Astrocyte (in vitro differentiated cells and primary cell): ENCODE measurements around the gene RNU6-7. TPM values are rescaled to one million over a fixed set of nuclear protein-coding genes. Genes with fewer than 3 reads are reported as not detected.

Source experiments
- DNase-seq: peaks from one replicate; pipeline ENCODE4 v3.0.0-alpha.2; 2010; ENCODE audit warnings: low read depth
- FAIRE-seq: peaks from 2 replicates; lab custom pipeline; 2011; peaks lifted over from hg19 to GRCh38; lab: Jason Lieb, UNC
- H2AFZ ChIP-seq: 2 replicates; pipeline ENCODE4 v1.6.0; 2012; ENCODE audit warnings: low read depth, low read length, inconsistent platforms
- H3K27ac ChIP-seq: 2 replicates; pipeline ENCODE4 v1.5.1; 2011; ENCODE audit warnings: low read depth, low read length, inconsistent platforms
- H3K27me3 ChIP-seq: 2 replicates; pipeline ENCODE4 v1.6.0; 2011; ENCODE audit warnings: low read length, inconsistent platforms; ENCODE audit not compliant: insufficient read depth
- H3K36me3 ChIP-seq: 2 replicates; pipeline ENCODE4 v1.5.1; 2011; ENCODE audit warnings: low read length, inconsistent platforms; ENCODE audit not compliant: insufficient read depth
- H3K4me1 ChIP-seq: 2 replicates; pipeline ENCODE4 v1.5.1; 2011; ENCODE audit warnings: low read length, inconsistent platforms; ENCODE audit not compliant: insufficient read depth
- H3K4me2 ChIP-seq: 2 replicates; pipeline ENCODE4 v1.6.0; 2012; ENCODE audit warnings: low read length, inconsistent platforms
- H3K4me3 ChIP-seq: 2 replicates; pipeline ENCODE4 v1.5.1; 2011; ENCODE audit warnings: low read depth, mild to moderate bottlenecking, low read length, inconsistent platforms; ENCODE audit not compliant: insufficient read depth
- H3K79me2 ChIP-seq: 2 replicates; pipeline ENCODE4 v1.6.0; 2012; ENCODE audit warnings: mild to moderate bottlenecking, low read length, inconsistent platforms; ENCODE audit not compliant: insufficient read depth
- H3K9ac ChIP-seq: 2 replicates; pipeline ENCODE4 v1.6.0; 2012; ENCODE audit warnings: mild to moderate bottlenecking, low read length, inconsistent platforms
- H3K9me3 ChIP-seq: 2 replicates; pipeline ENCODE4 v1.5.1; 2012; ENCODE audit warnings: low read depth, mild to moderate bottlenecking, low read length, inconsistent platforms; ENCODE audit not compliant: insufficient read depth
- H4K20me1 ChIP-seq: 2 replicates; pipeline ENCODE4 v1.6.0; 2012; ENCODE audit warnings: low read length, inconsistent platforms; ENCODE audit not compliant: insufficient read depth
- H3K27ac Mint-ChIP-seq: one replicate; pipeline ENCODE4 v1.8.0; 2021; ENCODE audit warnings: mild to moderate bottlenecking, mixed read lengths; ENCODE audit not compliant: unreplicated experiment
- H3K27me3 Mint-ChIP-seq: one replicate; pipeline ENCODE4 v1.8.0; 2021; ENCODE audit warnings: low read depth, mixed read lengths; ENCODE audit not compliant: unreplicated experiment
- H3K36me3 Mint-ChIP-seq: one replicate; pipeline ENCODE4 v1.8.0; 2021; ENCODE audit warnings: low read depth, mixed read lengths; ENCODE audit not compliant: unreplicated experiment
- H3K4me1 Mint-ChIP-seq: one replicate; pipeline ENCODE4 v1.8.0; 2021; ENCODE audit warnings: low read depth, mixed read lengths; ENCODE audit not compliant: unreplicated experiment
- H3K4me3 Mint-ChIP-seq: one replicate; pipeline ENCODE4 v1.8.0; 2021; ENCODE audit warnings: mild to moderate bottlenecking, moderate library complexity, mixed read lengths; ENCODE audit not compliant: unreplicated experiment
- H3K9me3 Mint-ChIP-seq: one replicate; pipeline ENCODE4 v1.8.0; 2021; ENCODE audit warnings: mild to moderate bottlenecking, mixed read lengths; ENCODE audit not compliant: unreplicated experiment
- EZH2 ChIP-seq: IDR thresholded peaks from 2 replicates; pipeline ENCODE4 v1.6.1; 2012; ENCODE audit warnings: mild to moderate bottlenecking, low read length, inconsistent platforms; ENCODE audit not compliant: insufficient read depth
- total RNA-seq: library from RNA; stranded (reverse); gene quantifications from 2 replicates; pipeline ENCODE4 v1.2.1, GENCODE V29; 2021
- TF ChIP-seq, protein P1 (sequence below): IDR thresholded peaks from 2 replicates; pipeline ENCODE4 v1.5.1; 2011; ENCODE audit warnings: low read depth, mild to moderate bottlenecking, inconsistent platforms, low read length, moderate library complexity; ENCODE audit not compliant: insufficient read depth

The RNU6-7 gene
- total RNA-seq, 1 donor from 2014 or later, result not detected

DNA sequence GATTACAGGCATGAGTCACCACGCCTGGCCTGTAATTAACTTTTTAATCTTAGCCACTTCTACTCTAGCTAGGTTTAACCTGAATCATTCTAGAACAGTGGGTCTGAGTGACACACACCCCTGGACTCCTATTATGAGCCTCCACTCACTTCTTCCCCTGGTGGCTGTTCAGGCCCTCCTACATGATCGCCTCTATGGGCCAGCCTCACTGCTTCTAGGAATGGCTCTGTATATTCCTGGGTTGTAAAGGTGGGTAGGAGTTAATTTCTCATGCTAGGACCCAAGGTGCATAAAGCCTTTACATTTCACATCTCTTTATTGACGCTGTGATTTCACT is 9.2 kb downstream of the RNU6-7 start:
- Histone ChIP-seq H3K9me3 (no peaks in the 10 kb centered on the region), H4K20me1 (no peaks in the 10 kb centered on the region), H3K27me3 (no peaks in the 10 kb centered on the region), H3K4me1 (no peaks in the 10 kb centered on the region), H3K27ac (no peak overlapping the region), H3K4me2 (no peak overlapping the region), H3K4me3 (no peak overlapping the region), H3K79me2 (no peaks in the 10 kb centered on the region), H3K9ac (no peak overlapping the region), H2AFZ (no peak overlapping the region), H3K36me3 (no peaks in the 10 kb centered on the region)
- DNase-seq, result no peak
- Mint-ChIP-seq H3K36me3 (no peaks in the 10 kb centered on the region), H3K27ac (no peak overlapping the region), H3K9me3 (no peaks in the 10 kb centered on the region), H3K27me3 (no peaks in the 10 kb centered on the region), H3K4me3 (no peak overlapping the region), H3K4me1 (no peaks in the 10 kb centered on the region)
- TF ChIP-seq, protein P1, sequence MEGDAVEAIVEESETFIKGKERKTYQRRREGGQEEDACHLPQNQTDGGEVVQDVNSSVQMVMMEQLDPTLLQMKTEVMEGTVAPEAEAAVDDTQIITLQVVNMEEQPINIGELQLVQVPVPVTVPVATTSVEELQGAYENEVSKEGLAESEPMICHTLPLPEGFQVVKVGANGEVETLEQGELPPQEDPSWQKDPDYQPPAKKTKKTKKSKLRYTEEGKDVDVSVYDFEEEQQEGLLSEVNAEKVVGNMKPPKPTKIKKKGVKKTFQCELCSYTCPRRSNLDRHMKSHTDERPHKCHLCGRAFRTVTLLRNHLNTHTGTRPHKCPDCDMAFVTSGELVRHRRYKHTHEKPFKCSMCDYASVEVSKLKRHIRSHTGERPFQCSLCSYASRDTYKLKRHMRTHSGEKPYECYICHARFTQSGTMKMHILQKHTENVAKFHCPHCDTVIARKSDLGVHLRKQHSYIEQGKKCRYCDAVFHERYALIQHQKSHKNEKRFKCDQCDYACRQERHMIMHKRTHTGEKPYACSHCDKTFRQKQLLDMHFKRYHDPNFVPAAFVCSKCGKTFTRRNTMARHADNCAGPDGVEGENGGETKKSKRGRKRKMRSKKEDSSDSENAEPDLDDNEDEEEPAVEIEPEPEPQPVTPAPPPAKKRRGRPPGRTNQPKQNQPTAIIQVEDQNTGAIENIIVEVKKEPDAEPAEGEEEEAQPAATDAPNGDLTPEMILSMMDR, result no peak
- no peak for TF ChIP-seq EZH2
- no peak for FAIRE-seq

DNA sequence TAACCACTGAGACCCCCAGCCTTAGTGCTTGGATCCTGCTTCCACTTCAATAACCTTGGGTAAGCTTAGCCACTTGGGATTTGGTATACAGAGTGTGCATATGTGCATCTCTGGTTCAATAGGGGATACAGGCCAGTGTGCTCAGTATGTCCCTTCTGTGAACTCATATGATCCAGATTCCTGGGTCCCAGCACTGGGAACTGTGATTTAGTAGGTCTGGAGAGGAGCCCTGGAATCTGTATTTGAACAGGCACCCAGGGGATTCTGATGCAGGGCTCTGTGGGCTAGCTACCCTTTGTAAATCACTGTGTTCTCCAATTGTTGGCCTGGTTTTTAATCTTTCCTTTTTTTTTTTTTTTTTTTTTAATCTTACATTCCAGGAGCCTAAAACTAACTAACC is 11.0 kb downstream of the RNU6-7 start:
- H3K9ac ChIP-seq, result no peak overlapping the region
- no peaks in the 10 kb centered on the region for H3K36me3 ChIP-seq
- no peak overlapping the region for H3K27ac ChIP-seq
- H3K27me3 Mint-ChIP-seq, result no peaks in the 10 kb centered on the region
- H2AFZ ChIP-seq, result no peak overlapping the region
- no peaks in the 10 kb centered on the region for H3K79me2 ChIP-seq
- H4K20me1 ChIP-seq, result no peaks in the 10 kb centered on the region
- H3K4me3 Mint-ChIP-seq, result no peak overlapping the region
- H3K36me3 Mint-ChIP-seq, result no peaks in the 10 kb centered on the region
- no peak overlapping the region for H3K4me3 ChIP-seq
- DNase-seq, result no peak
- H3K27ac Mint-ChIP-seq, result no peak overlapping the region
- no peak for FAIRE-seq
- H3K9me3 ChIP-seq, result no peaks in the 10 kb centered on the region
- H3K4me1 ChIP-seq, result no peaks in the 10 kb centered on the region
- H3K27me3 ChIP-seq, result no peaks in the 10 kb centered on the region
- H3K9me3 Mint-ChIP-seq, result no peaks in the 10 kb centered on the region
- H3K4me1 Mint-ChIP-seq, result no peaks in the 10 kb centered on the region
- no peak overlapping the region for H3K4me2 ChIP-seq
- no peak for TF ChIP-seq EZH2
- TF ChIP-seq, protein P1, result no peak

DNA sequence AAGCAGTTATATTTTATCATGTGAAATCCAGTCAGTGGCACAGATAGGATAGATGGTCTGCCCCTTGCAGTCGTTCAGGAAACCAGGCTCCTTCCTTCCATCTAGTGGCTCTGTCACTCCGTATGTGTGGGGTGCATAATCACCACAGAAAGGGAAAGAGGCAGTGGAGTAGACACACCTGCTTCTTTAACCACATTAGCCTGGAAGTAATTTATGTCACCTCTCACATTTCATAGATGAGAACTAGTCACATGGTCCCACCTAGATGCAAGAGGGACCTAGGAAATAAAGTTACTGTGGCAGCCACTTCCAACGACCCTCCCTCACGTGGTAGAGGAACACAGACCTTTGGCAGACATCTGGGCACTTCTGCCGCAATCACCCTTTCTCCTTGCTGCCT is 15.5 kb downstream of the RNU6-7 start:
- Mint-ChIP-seq H3K9me3 (no peaks in the 10 kb centered on the region), H3K27ac (no peak overlapping the region), H3K4me1 (peaks cover 5% of the 10 kb centered on the region), H3K27me3 (peaks cover 3% of the 10 kb centered on the region), H3K4me3 (no peak overlapping the region), H3K36me3 (no peaks in the 10 kb centered on the region)
- Histone ChIP-seq H3K36me3 (no peaks in the 10 kb centered on the region), H3K4me2 (no peak overlapping the region), H3K9me3 (no peaks in the 10 kb centered on the region), H3K27ac (no peak overlapping the region), H2AFZ (no peak overlapping the region), H3K4me3 (no peak overlapping the region), H3K9ac (no peak overlapping the region), H3K4me1 (no peaks in the 10 kb centered on the region), H3K79me2 (no peaks in the 10 kb centered on the region), H3K27me3 (no peaks in the 10 kb centered on the region), H4K20me1 (no peaks in the 10 kb centered on the region)
- no peak for TF ChIP-seq EZH2
- DNase-seq (no peak), FAIRE-seq (no peak)
